A549 (cell line): ENCODE results near the gene PIM1. TPM values are rescaled to one million over a fixed set of nuclear protein-coding genes. Genes with fewer than 3 reads are reported as not detected.
A peak's percentile ranks its signal among the peaks of the same experiment; 100 is the strongest.

ENCODE experiments used
- ATAC-seq, 2 experiments: fragments of 200-7000 bp in 1 of 2; fragments of >200 bp in 1 of 2; cut with Nextera tagmentation in 1 of 2; cut with Tn5 transposase in 1 of 2; 3 replicates each; pipeline versions ENCODE4 v1.8.0 to v1.9.1; 2018 to 2020; ENCODE audit warnings: mild to moderate bottlenecking in 1 of 2, moderate library complexity in 1 of 2
- CTCF ChIA-PET: fragments of 300-600 bp; sonication (Branson Sonifier 250); formaldehyde crosslinking; extraction: SDS; loops from one replicate; lab custom pipeline; 2021; ENCODE audit warnings: antibody characterized with exemption, inconsistent platforms; lab: Yijun Ruan, JAX
- POLR2A ChIA-PET: fragments of 350-600 bp; formaldehyde crosslinking; extraction: SDS; loops from one replicate; lab custom pipeline; 2021; ENCODE audit warnings: antibody characterized with exemption, inconsistent platforms; lab: Yijun Ruan, JAX
- DNase-seq, 2 experiments: peaks; one replicate each; pipeline versions ENCODE4 v3.0.0 to v3.0.0-alpha.2; 2011 to 2016; ENCODE audit warnings: low read depth in 1 of 2, low spot score in 1 of 2
- FAIRE-seq: peaks from 2 replicates; lab custom pipeline; 2011; peaks lifted over from hg19 to GRCh38; lab: Jason Lieb, UNC
- H3K27ac ChIP-seq, 2 experiments: fragments of >200 bp; sonication (Bioruptor Twin); formaldehyde crosslinking; 3 replicates each; pipeline ENCODE4 v1.5.1; 2016 to 2017
- H3K4me1 ChIP-seq: fragments of >200 bp; sonication (Bioruptor Twin); formaldehyde crosslinking; 3 replicates; pipeline ENCODE4 v1.6.1; 2016
- H3K4me2 ChIP-seq: fragments of >200 bp; sonication (Bioruptor Twin); formaldehyde crosslinking; 3 replicates; pipeline ENCODE4 v1.6.1; 2016
- H3K4me3 ChIP-seq: fragments of >200 bp; sonication (Bioruptor Twin); formaldehyde crosslinking; 3 replicates; pipeline ENCODE4 v1.5.1; 2016
- H3K9me3 ChIP-seq: fragments of >200 bp; sonication (Bioruptor Twin); formaldehyde crosslinking; 3 replicates; pipeline ENCODE4 v1.6.1; 2016
- ATOH8 ChIP-seq: fragments of 250-450 bp; sonication (Bioruptor Pico); IDR thresholded peaks from 2 replicates; pipeline ENCODE4 v1.5.0; 2020; ENCODE audit warnings: low read depth, mild to moderate bottlenecking, moderate library complexity
- BCL3 ChIP-seq: fragments of >200 bp; sonication (Bioruptor Twin); formaldehyde crosslinking; IDR thresholded peaks from 3 replicates; pipeline ENCODE4 v1.6.1; 2016
- CTCF ChIP-seq: fragments of >200 bp; sonication (Bioruptor Twin); formaldehyde crosslinking; IDR thresholded peaks from 3 replicates; pipeline ENCODE4 v1.5.1; 2016
- EHF ChIP-seq: fragments of 250-450 bp; sonication (Bioruptor Pico); IDR thresholded peaks from 2 replicates; pipeline ENCODE4 v1.5.0; 2020; ENCODE audit warnings: mild to moderate bottlenecking
- ESRRA ChIP-seq: fragments of 150-350 bp; IDR thresholded peaks from 2 replicates; pipeline ENCODE4 v1.6.1; 2014; ENCODE audit warnings: mild to moderate bottlenecking, low read length, borderline replicate concordance
- FOSL2 ChIP-seq, 2 experiments: fragments of 450-650 bp in 1 of 2; fragments of >200 bp in 1 of 2; sonication (Bioruptor Twin) in 1 of 2; formaldehyde crosslinking; IDR thresholded peaks; 2 replicates each; pipeline versions ENCODE4 v1.5.0 to v1.6.1; 2016 to 2020; ENCODE audit warnings: mild to moderate bottlenecking in 1 of 2, moderate library complexity in 1 of 2
- HDAC2 ChIP-seq: fragments of 200-600 bp; sonication (generic); IDR thresholded peaks from 2 replicates; pipeline ENCODE4 v1.6.1; 2016
- HMGXB4 ChIP-seq: fragments of 250-450 bp; sonication (Bioruptor Pico); IDR thresholded peaks from 2 replicates; pipeline ENCODE4 v1.5.0; 2021; ENCODE audit warnings: mild to moderate bottlenecking, moderate library complexity, borderline replicate concordance
- HOXA7 ChIP-seq: fragments of 250-450 bp; sonication (Bioruptor Pico); IDR thresholded peaks from 2 replicates; pipeline ENCODE4 v1.5.0; 2020; ENCODE audit warnings: mild to moderate bottlenecking, moderate library complexity
- JUN ChIP-seq, 2 experiments: fragments of >200 bp; sonication (Bioruptor Twin); formaldehyde crosslinking; IDR thresholded peaks; 2 replicates in 1 of 2; 3 replicates in 1 of 2; pipeline ENCODE4 v1.6.1; 2016 to 2017
- KDM1A ChIP-seq: fragments of 200-600 bp; sonication (generic); IDR thresholded peaks from 2 replicates; pipeline ENCODE4 v1.6.1; 2016; ENCODE audit warnings: low read depth, mild to moderate bottlenecking
- MAFK ChIP-seq: fragments of 450-650 bp; IDR thresholded peaks from 2 replicates; pipeline ENCODE4 v1.6.1; 2014; ENCODE audit not compliant: partially characterized antibody
- MYC ChIP-seq: IDR thresholded peaks from 2 replicates; pipeline ENCODE4 v1.6.1; 2012; ENCODE audit warnings: mild to moderate bottlenecking, inconsistent platforms, low read length, improper control_type of control experiment, borderline replicate concordance
- NR3C1 ChIP-seq: fragments of >200 bp; sonication (Bioruptor Twin); formaldehyde crosslinking; IDR thresholded peaks from 3 replicates; pipeline ENCODE4 v1.6.1; 2017
- PBX3 ChIP-seq: IDR thresholded peaks from 2 replicates; pipeline ENCODE4 v1.6.1; 2012
- RAD21 ChIP-seq, 2 experiments: fragments of >200 bp in 1 of 2; sonication (Bioruptor Twin) in 1 of 2; formaldehyde crosslinking in 1 of 2; IDR thresholded peaks in 1 of 2; conservative IDR thresholded peaks in 1 of 2; 2 replicates in 1 of 2; 3 replicates in 1 of 2; pipeline ENCODE4 v1.6.1; 2012 to 2018; ENCODE audit warnings: inconsistent platforms in 1 of 2
- REST ChIP-seq: fragments of 200-600 bp; sonication (generic); IDR thresholded peaks from 2 replicates; pipeline ENCODE4 v1.6.1; 2016; ENCODE audit warnings: antibody characterized with exemption, mild to moderate bottlenecking, moderate library complexity
- SMC3 ChIP-seq: fragments of >200 bp; sonication (Bioruptor Twin); formaldehyde crosslinking; IDR thresholded peaks from 3 replicates; pipeline ENCODE4 v1.6.1; 2018; ENCODE audit warnings: inconsistent platforms
- ZNF302 ChIP-seq: fragments of 250-450 bp; sonication (Bioruptor Pico); IDR thresholded peaks from 2 replicates; pipeline ENCODE4 v1.9.0; 2021; ENCODE audit warnings: inconsistent platforms, mild to moderate bottlenecking, moderate library complexity
- ZSCAN20 ChIP-seq: fragments of 250-450 bp; sonication (Bioruptor Pico); IDR thresholded peaks from 2 replicates; pipeline ENCODE4 v1.8.0; 2022; ENCODE audit warnings: mild to moderate bottlenecking, moderate library complexity
- WGBS: methylation state at CpG from one replicate; pipeline ENCODE4 v1.1.6; 2017; ENCODE audit errors: missing lambda C conversion rate; 5-methylcytosine and 5-hydroxymethylcytosine counted together
- polyA plus RNA-seq, 4 experiments: library from polyadenylated mRNA; depleted of rRNA in 3 of 4; stranded (reverse); fragments of >200 nt; fragmentation: RNase III in 1 of 4; extraction: RNeasy Plus Mini Kit Qiagen cat#74134 plus additional on column Dnase treatment in 1 of 4; gene quantifications; 2 replicates in 3 of 4; 3 replicates in 1 of 4; pipeline ENCODE4 v1.2.3, GENCODE V29; 2011 to 2017
- TF ChIP-seq, protein P1 (sequence below): fragments of >200 bp; sonication (Bioruptor Twin); formaldehyde crosslinking; IDR thresholded peaks from 2 replicates; pipeline ENCODE4 v1.6.1; 2016

Gene PIM1
- polyA plus RNA-seq, 2 of the 4 experiments (the other 2 are of a cell fraction) = 15.4 to 19.0 TPM

DNA sequence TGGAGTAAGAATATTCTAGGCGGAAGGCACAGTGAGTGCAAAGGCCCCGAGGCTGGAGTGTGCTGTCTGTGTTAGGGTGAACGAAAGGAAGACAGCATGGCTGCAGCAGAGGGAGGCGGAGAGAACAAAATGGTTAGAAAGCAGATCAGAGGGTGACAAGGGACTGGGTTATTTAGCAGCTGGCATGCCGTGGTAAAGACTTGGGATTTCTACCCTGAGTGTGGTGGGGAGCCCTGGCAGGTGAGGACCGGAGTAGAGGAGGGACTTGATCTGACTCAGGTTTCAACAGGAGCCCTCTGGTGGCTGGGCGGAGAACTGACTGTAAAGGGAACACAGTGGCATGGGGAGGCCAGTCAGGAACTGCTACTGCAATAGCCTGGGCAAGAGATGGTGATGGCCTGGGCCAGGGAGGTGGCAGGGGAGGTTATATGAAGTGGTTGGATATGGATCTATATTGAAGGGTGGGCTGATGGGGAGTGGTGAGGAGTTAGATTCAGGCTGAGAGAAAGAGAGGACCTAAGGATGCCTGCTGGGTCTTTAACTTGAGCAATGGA, 38.0 kb downstream of the PIM1 start:
- TF ChIP-seq CTCF (peak; percentile 63), KDM1A (no peak), SMC3 (peak; percentile 80), RAD21 (conservative IDR thresholded peaks at IDR 0.05 in 1 of 2, IDR thresholded peaks at IDR 0.05 in 1 of 2) (peak; percentile 61 to 67)
- H3K4me2 ChIP-seq = no peak overlapping the region
- peaks cover 29% of the 10 kb centered on the region for H3K4me1 ChIP-seq
- ChIA-PET CTCF (interaction anchor here (0.8 to 25.6 kb wide), 14 partner anchors 7 to 442 kb away, joined by 3 to 546 read pairs (median 5); partner anchors contain the start of gene PIM1), POLR2A (interaction anchor here (0.7 kb wide), 1 partner anchor 36 kb away, joined by 3 read pairs; no protein-coding TSS in a partner anchor)
- FAIRE-seq (no peak), ATAC-seq (peak; percentile 84 to 91), DNase-seq (peak; percentile 76 to 83)
- 54% methylated on average over 7 of the region's 7 CpGs for WGBS
- no peak overlapping the region for H3K27ac ChIP-seq
- H3K9me3 ChIP-seq = no peaks in the 10 kb centered on the region
- no peak overlapping the region for H3K4me3 ChIP-seq

GRCh38 chr6:37208793-37209192, 38.8 kb downstream of the PIM1 start:
- DNase-seq (no peak), ATAC-seq (no peak), FAIRE-seq (no peak)
- ChIA-PET POLR2A (interaction anchor here (0.7 kb wide), 1 partner anchor 37 kb away, joined by 3 read pairs; no protein-coding TSS in a partner anchor), CTCF (interaction anchor here (0.6 to 25.6 kb wide), 17 partner anchors 8 to 442 kb away, joined by 3 to 546 read pairs (median 4); partner anchors contain the start of genes C6orf89 and PIM1)
- Histone ChIP-seq H3K4me1 (peaks cover 23% of the 10 kb centered on the region), H3K9me3 (no peaks in the 10 kb centered on the region), H3K4me3 (no peak overlapping the region), H3K4me2 (no peak overlapping the region), H3K27ac (no peak overlapping the region)
- 86% methylated on average over 7 of the region's 7 CpGs for WGBS
- TF ChIP-seq NR3C1 (no peak), HOXA7 (no peak), CTCF (no peak), BCL3 (no peak), HDAC2 (no peak), ZSCAN20 (no peak), MYC (no peak), ZNF302 (CRISPR knock-in tag) (no peak), PBX3 (no peak), MAFK (no peak), ATOH8 (no peak), HMGXB4 (CRISPR knock-in tag) (no peak), REST (no peak), JUN (IDR thresholded peaks at IDR 0.05) (no peak), ESRRA (no peak), EHF (CRISPR knock-in tag) (no peak), FOSL2 (IDR thresholded peaks at IDR 0.05) (no peak), FOSL2 (CRISPR knock-in tag; IDR thresholded peaks at IDR 0.05) (no peak)
- TF ChIP-seq, protein P1, sequence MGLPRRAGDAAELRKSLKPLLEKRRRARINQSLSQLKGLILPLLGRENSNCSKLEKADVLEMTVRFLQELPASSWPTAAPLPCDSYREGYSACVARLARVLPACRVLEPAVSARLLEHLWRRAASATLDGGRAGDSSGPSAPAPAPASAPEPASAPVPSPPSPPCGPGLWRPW = no peak
